K562 (cell line): Measurements from ENCODE around the gene HOXB4. TPM values are rescaled to one million over a fixed set of nuclear protein-coding genes. Genes with fewer than 3 reads are reported as not detected.

Experiments
- BRF1 ChIP-seq: IDR thresholded peaks from 3 replicates; pipeline ENCODE4 v1.6.1; 2011; ENCODE audit warnings: borderline replicate concordance, mild to moderate bottlenecking; ENCODE audit not compliant: insufficient read length; ENCODE audit errors: extremely low read depth
- CHCHD3 ChIP-seq: fragments of 250-450 bp; sonication (Bioruptor Pico); IDR thresholded peaks from 2 replicates; pipeline ENCODE4 v2.1.2; 2022; ENCODE audit warnings: mild to moderate bottlenecking
- CXXC5 ChIP-seq: fragments of 250-450 bp; sonication (Bioruptor Pico); IDR thresholded peaks from 2 replicates; pipeline ENCODE4 v1.8.0; 2022; ENCODE audit warnings: inconsistent platforms, mild to moderate bottlenecking, moderate library complexity
- GABPB2 ChIP-seq: fragments of 250-450 bp; sonication (Bioruptor Pico); conservative IDR thresholded peaks from 2 replicates; pipeline ENCODE4 v1.5.1; 2021; ENCODE audit warnings: mild to moderate bottlenecking
- GATA2 ChIP-seq: sonication (generic); formaldehyde crosslinking; IDR thresholded peaks from 2 replicates; pipeline ENCODE4 v1.4.0; 2020; ENCODE audit warnings: mild to moderate bottlenecking, missing genetic modification reagents
- IRF2 ChIP-seq: sonication (generic); formaldehyde crosslinking; IDR thresholded peaks from 2 replicates; pipeline ENCODE4 v1.8.1; 2022; ENCODE audit warnings: mild to moderate bottlenecking, missing genetic modification reagents
- KLF16 ChIP-seq: IDR thresholded peaks from 2 replicates; pipeline ENCODE4 v1.6.1; 2016; ENCODE audit warnings: antibody characterized with exemption
- MAFG ChIP-seq: fragments of 450-650 bp; conservative IDR thresholded peaks from 2 replicates; pipeline ENCODE4 v1.6.1; 2016; ENCODE audit warnings: missing genetic modification characterization, missing compliant biosample characterization
- NFYB ChIP-seq: IDR thresholded peaks from 2 replicates; pipeline ENCODE4 v1.6.1; 2011; ENCODE audit warnings: mild to moderate bottlenecking, moderate library complexity; ENCODE audit not compliant: insufficient read length; ENCODE audit errors: extremely low read depth
- NRF1 ChIP-seq, 2 experiments: fragments of 450-650 bp; IDR thresholded peaks in 1 of 2; conservative IDR thresholded peaks in 1 of 2; 2 replicates each; pipeline ENCODE4 v1.6.1; 2014; ENCODE audit warnings: mild to moderate bottlenecking in 2 of 2
- PHF20 ChIP-seq: fragments of 450-650 bp; IDR thresholded peaks from 2 replicates; pipeline ENCODE4 v1.6.1; 2018; ENCODE audit not compliant: partially characterized antibody
- POLR2AphosphoS5 ChIP-seq: IDR thresholded peaks from 2 replicates; pipeline ENCODE4 v1.6.1; 2011; ENCODE audit warnings: mild to moderate bottlenecking, low read depth, low read length, moderate library complexity; ENCODE audit not compliant: control insufficient read depth, insufficient read depth
- POLR2H ChIP-seq: IDR thresholded peaks from 2 replicates; pipeline ENCODE4 v1.6.1; 2016; ENCODE audit warnings: missing genetic modification characterization, low read depth, mild to moderate bottlenecking, control low read depth, missing compliant biosample characterization, moderate library complexity
- PTTG1 ChIP-seq: fragments of 450-650 bp; IDR thresholded peaks from 2 replicates; pipeline ENCODE4 v1.6.1; 2016; ENCODE audit warnings: low read depth, mild to moderate bottlenecking, missing genetic modification characterization, missing compliant biosample characterization
- SRSF7 ChIP-seq: fragments of 200-400 bp; formaldehyde crosslinking; optimal IDR thresholded peaks from 2 replicates; pipeline ENCODE3; 2017; ENCODE audit warnings: mild to moderate bottlenecking, low read depth, low read length
- TEAD4 ChIP-seq, 2 experiments: sonication (generic) in 1 of 2; formaldehyde crosslinking in 1 of 2; IDR thresholded peaks; 2 replicates each; pipeline versions ENCODE4 v1.6.1 to v1.8.0; 2012 to 2022; ENCODE audit warnings: borderline replicate concordance in 1 of 2, inconsistent platforms in 1 of 2, low read length in 1 of 2, mild to moderate bottlenecking in 1 of 2, missing genetic modification reagents in 1 of 2
- ZBTB7A ChIP-seq: IDR thresholded peaks from 2 replicates; pipeline ENCODE4 v1.6.1; 2011; ENCODE audit warnings: low read depth, mild to moderate bottlenecking, low read length, moderate library complexity, borderline replicate concordance; ENCODE audit not compliant: control insufficient read depth
- ZC3H11A ChIP-seq: IDR thresholded peaks from 2 replicates; pipeline ENCODE4 v1.6.1; 2012; ENCODE audit warnings: low read depth, low read length, improper control_type of control experiment
- ZNF354B ChIP-seq: fragments of 250-450 bp; sonication (Bioruptor Pico); IDR thresholded peaks from 2 replicates; pipeline ENCODE4 v1.4.0; 2020
- ZNF57 ChIP-seq: fragments of 450-650 bp; formaldehyde crosslinking; IDR thresholded peaks from 2 replicates; pipeline ENCODE4 v1.4.0; 2020; ENCODE audit warnings: mild to moderate bottlenecking, moderate library complexity
- ZNF644 ChIP-seq: fragments of 200-800 bp; sonication (Bioruptor generic); IDR thresholded peaks from 2 replicates; pipeline ENCODE4 v1.6.1; 2016; ENCODE audit warnings: low read depth, missing genetic modification characterization, missing compliant biosample characterization
- polyA plus RNA-seq, 8 experiments: library from polyadenylated mRNA; depleted of rRNA in 4 of 8; stranded (reverse) in 5 of 8; unstranded in 3 of 8; fragments of >200 nt; fragmentation: Nextera tagmentation in 2 of 8; fragmentation: Illumina TruSeq in 1 of 8; extraction: Ambion mirVana in 2 of 8; extraction: Trizol in 1 of 8; gene quantifications; 2 replicates each; pipeline versions ENCODE4 v1.2.1 to v1.2.3, GENCODE V29; 2011 to 2014; ENCODE audit warnings: inconsistent platforms in 1 of 8, missing spikeins in 1 of 8
- total RNA-seq, 7 experiments: library from RNA; depleted of rRNA in 6 of 7; stranded (reverse); fragments of >200 nt in 6 of 7; fragmentation: Illumina TruSeq in 2 of 7; extraction: Trizol in 2 of 7; gene quantifications; 2 replicates each; pipeline versions ENCODE4 v1.2.1 to v1.2.3, GENCODE V29; 2011 to 2021; ENCODE audit warnings: low replicate concordance in 1 of 7
- TF ChIP-seq, protein P1 (sequence below): sonication (generic); formaldehyde crosslinking; IDR thresholded peaks from 2 replicates; pipeline ENCODE4 v1.8.0; 2022; ENCODE audit warnings: mild to moderate bottlenecking, missing genetic modification reagents, borderline replicate concordance
- TF ChIP-seq, protein P2 (sequence below): IDR thresholded peaks from 2 replicates; pipeline ENCODE4 v1.6.1; 2012; ENCODE audit warnings: low read depth, low read length, improper control_type of control experiment, borderline replicate concordance
- TF ChIP-seq, protein P3 (sequence below): fragments of 250-450 bp; sonication (Bioruptor Pico); IDR thresholded peaks from 2 replicates; pipeline ENCODE4 v1.9.0; 2021; ENCODE audit warnings: mild to moderate bottlenecking

HOXB4 gene
- total and polyA plus RNA-seq, 9 of the 15 experiments (the other 6 are each of a cell fraction or from before 2014, with no cell fraction given), result 1.6 to 34.9 (median 14.9) TPM

DNA sequence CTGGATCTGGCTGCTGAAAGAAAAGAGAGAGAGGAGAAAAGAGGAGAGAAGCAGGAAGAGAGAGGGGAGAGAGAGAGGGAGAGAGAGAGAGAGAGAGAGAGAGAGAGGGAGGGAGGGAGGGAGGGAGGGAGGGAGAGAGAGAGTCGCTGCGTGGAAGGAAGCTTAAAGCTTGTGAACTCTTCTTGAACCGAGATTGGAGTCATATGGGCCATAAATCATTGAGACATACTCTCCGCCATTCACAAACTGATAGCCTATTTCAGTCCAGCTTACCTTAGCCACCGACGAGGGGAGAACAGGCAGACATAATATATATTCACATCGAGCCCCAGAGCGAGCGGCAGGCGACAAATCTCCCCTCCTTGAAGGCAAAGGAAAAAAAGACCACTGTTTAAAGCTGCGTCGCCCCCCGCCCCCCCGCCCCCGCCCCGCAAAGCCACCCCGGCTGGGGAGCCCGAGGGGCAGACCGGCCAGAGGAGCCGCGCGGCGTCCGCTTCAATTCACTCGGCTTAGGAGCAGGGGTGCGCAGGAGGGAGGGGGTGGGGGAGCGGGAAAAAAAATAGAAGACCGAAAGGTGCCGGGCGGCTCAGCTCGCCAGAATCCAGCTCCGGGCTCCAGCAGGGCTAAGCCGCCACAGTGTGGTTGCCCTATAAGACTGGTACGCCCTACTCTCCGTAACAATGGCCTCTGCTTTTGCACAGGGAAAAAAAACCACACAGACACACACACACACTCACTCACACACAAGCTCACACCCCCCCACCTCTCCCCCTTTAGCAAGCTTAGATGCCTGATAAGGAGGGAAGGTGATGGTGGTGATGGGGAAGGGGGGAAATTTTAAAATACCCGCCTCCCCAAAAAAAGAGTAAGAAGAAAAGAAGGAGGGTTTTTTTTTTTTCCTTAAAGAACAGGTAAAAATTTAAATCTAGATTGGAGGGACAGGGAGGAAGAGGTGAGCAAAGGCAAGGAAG lies 22.6 kb downstream of the HOXB4 start (continued):
- TF ChIP-seq, protein P1, sequence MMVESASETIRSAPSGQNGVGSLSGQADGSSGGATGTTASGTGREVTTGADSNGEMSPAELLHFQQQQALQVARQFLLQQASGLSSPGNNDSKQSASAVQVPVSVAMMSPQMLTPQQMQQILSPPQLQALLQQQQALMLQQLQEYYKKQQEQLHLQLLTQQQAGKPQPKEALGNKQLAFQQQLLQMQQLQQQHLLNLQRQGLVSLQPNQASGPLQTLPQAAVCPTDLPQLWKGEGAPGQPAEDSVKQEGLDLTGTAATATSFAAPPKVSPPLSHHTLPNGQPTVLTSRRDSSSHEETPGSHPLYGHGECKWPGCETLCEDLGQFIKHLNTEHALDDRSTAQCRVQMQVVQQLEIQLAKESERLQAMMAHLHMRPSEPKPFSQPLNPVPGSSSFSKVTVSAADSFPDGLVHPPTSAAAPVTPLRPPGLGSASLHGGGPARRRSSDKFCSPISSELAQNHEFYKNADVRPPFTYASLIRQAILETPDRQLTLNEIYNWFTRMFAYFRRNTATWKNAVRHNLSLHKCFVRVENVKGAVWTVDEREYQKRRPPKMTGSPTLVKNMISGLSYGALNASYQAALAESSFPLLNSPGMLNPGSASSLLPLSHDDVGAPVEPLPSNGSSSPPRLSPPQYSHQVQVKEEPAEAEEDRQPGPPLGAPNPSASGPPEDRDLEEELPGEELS (CRISPR knock-in tag), result no peak
- TF ChIP-seq CHCHD3 (CRISPR knock-in tag), result no peak
- TF ChIP-seq ZNF354B, result no peak
- TF ChIP-seq ZNF57 (CRISPR knock-in tag), result no peak
- TF ChIP-seq, protein P2, sequence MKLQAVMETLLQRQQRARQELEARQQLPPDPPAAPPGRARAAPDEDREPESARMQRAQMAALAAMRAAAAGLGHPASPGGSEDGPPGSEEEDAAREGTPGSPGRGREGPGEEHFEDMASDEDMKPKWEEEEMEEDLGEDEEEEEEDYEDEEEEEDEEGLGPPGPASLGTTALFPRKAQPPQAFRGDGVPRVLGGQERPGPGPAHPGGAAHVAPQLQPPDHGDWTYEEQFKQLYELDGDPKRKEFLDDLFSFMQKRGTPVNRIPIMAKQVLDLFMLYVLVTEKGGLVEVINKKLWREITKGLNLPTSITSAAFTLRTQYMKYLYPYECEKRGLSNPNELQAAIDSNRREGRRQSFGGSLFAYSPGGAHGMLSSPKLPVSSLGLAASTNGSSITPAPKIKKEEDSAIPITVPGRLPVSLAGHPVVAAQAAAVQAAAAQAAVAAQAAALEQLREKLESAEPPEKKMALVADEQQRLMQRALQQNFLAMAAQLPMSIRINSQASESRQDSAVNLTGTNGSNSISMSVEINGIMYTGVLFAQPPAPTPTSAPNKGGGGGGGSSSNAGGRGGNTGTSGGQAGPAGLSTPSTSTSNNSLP, result peak; percentile 76; the same call in 1 of the 2 replicates
- no peak for TF ChIP-seq PTTG1
- TF ChIP-seq POLR2AphosphoS5, result peak; percentile 83
- TF ChIP-seq NRF1 (conservative IDR thresholded peaks at IDR 0.05 in 1 of 2, IDR thresholded peaks at IDR 0.05 in 1 of 2), result peak; percentile 13 to 25; a peak in 1 of 4 replicates
- TF ChIP-seq GABPB2, result no peak
- no peak for TF ChIP-seq SRSF7
- TF ChIP-seq NFYB, result no peak
- peak; percentile 60 for TF ChIP-seq ZNF644 (tag)
- no peak; the same call in 1 of the 2 replicates for TF ChIP-seq ZBTB7A
- no peak for TF ChIP-seq IRF2 (CRISPR knock-in tag)
- TF ChIP-seq ZC3H11A, result no peak
- TF ChIP-seq KLF16, result no peak
- TF ChIP-seq TEAD4 (IDR thresholded peaks at IDR 0.05; ENCODE audit: low read length), result peak; percentile 68
- no peak for TF ChIP-seq TEAD4 (CRISPR knock-in tag; IDR thresholded peaks at IDR 0.05; ENCODE audit: borderline replicate concordance)
- no peak for TF ChIP-seq BRF1
- TF ChIP-seq MAFG (tag), result no peak
- peak; percentile 68 for TF ChIP-seq POLR2H
- 0 out of 2 replicates have a peak, but pooled peaks have one; percentile 24 for TF ChIP-seq GATA2 (CRISPR knock-in tag)
- TF ChIP-seq, protein P3, sequence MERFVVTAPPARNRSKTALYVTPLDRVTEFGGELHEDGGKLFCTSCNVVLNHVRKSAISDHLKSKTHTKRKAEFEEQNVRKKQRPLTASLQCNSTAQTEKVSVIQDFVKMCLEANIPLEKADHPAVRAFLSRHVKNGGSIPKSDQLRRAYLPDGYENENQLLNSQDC (CRISPR knock-in tag), result no peak
- TF ChIP-seq CXXC5 (CRISPR knock-in tag), result peak; percentile 67
- TF ChIP-seq PHF20, result no peak
